Activated CD8-positive, alpha-beta memory T cell treated with anti-CD3 and anti-CD28 coated beads, Interleukin-2, amount 50 U/mL, for 4 hours (primary cell): Measurements from ENCODE around the gene AKIRIN2.

ENCODE experiments used
- DNase-seq: peaks from one replicate; pipeline ENCODE4 v3.0.0-alpha.2; 2020

Gene AKIRIN2

GRCh38 chr6:87653074-87653962 lies 48.7 kb downstream of the AKIRIN2 start:
- no peak for DNase-seq

- no peak for DNase-seq
These were observed 57.0 kb downstream of the AKIRIN2 start for GRCh38 chr6:87645080-87645479.

- DNase-seq, result no peak
These were observed 60.9 kb downstream of the AKIRIN2 start for GRCh38 chr6:87641065-87641692.

GRCh38 chr6:87639373-87639772 lies 62.7 kb downstream of the AKIRIN2 start:
- DNase-seq, result no peak

- no peak for DNase-seq
These were observed 64.9 kb downstream of the AKIRIN2 start for GRCh38 chr6:87637106-87637505.

- no peak for DNase-seq
These were observed 65.7 kb downstream of the AKIRIN2 start for GRCh38 chr6:87636315-87636714.

- no peak for DNase-seq
These were observed 68.2 kb downstream of the AKIRIN2 start for GRCh38 chr6:87633851-87634250.

GRCh38 chr6:87630746-87631145 lies 71.3 kb downstream of the AKIRIN2 start:
- no peak for DNase-seq

- no peak for DNase-seq
These were observed 73.2 kb downstream of the AKIRIN2 start for GRCh38 chr6:87628881-87629280.

- DNase-seq, result no peak
These were observed 73.6 kb downstream of the AKIRIN2 start for GRCh38 chr6:87628424-87628823.
